C1 segment of cervical spinal cord (tissue), 14 donors: ENCODE data around the gene MED27.

Experiments
- DNase-seq, 14 donors: peaks; one replicate each; lab custom pipeline; 2025; lab: John Stamatoyannopoulos, UW

Gene MED27

DNA sequence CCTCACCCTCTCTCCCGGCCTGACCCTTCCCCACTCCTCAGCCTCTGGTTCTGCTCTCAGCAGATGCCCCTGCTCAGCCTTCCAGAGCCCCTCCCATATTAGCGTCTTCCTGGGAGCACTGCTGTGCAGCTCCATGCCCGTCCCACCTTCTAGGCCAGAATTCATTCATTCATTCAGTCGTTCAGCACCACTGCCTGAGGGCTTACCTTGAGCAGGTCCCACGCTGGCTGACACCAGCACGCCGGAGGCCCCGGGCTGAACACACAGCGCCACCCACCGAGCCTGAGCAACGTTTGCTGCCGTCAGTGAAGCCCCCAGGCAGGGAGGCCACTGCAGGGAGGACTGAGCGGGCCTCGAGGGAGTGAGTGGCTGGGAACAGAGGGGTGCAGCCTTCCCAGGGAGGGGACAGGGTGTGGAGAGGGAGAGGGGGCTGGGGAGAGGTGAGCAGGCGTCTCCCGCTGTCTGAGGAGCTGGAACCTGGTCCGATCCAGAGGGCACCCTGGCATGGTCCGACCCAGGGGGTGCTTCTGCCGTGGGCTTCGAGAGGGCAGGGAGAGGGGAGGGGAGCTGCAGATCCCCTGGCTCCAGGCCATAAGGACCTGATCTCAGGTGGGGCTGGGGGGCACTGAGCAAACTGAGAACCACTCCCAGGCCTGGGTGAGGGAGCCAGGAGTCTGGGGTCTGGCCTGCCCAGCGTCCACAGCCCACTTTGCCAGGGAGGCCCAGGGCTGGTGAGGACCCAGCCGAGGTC is 241.0 kb downstream of the MED27 start:
- DNase-seq = no peak

DNA sequence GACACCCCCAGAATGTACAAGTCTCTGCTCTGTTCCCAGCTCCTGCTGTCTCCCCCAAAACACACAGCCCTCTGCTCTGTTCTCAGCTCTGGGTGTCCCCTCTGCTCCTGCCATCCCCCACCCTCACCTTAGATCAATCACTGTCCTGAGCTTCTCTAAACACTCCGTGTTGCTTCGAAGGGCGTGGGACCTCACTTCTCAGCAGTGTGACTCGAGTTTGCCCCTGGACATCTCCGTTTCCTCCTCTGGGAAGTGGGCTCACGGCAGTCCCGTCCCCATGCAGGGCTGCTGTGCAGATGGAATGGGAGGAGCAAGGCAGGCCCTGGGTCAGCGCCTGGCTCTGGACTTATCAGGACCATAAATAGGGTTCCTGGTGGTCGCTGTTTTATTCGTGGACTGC is 241.8 kb downstream of the MED27 start:
- no peak for DNase-seq

DNA sequence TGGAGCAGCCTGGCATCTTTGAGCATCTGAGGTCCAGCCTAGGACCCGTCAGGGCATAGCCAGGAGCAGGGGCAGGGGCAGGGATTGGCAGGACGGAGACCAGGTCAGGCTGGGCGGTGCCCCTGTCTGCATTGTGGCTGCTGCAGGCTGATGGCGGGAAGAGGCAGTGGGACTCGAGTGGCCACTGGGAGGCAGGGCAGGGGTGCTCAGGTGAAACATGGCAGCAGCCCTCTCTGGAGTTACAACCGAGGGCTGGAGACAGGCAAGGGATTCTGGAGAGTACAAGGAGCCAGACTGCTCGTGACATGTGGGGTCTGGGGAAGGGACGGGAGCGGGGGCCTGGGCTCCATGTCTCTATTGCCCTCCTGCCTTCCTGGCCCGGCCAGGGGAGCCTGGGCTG is 242.4 kb downstream of the MED27 start:
- no peak for DNase-seq

DNA sequence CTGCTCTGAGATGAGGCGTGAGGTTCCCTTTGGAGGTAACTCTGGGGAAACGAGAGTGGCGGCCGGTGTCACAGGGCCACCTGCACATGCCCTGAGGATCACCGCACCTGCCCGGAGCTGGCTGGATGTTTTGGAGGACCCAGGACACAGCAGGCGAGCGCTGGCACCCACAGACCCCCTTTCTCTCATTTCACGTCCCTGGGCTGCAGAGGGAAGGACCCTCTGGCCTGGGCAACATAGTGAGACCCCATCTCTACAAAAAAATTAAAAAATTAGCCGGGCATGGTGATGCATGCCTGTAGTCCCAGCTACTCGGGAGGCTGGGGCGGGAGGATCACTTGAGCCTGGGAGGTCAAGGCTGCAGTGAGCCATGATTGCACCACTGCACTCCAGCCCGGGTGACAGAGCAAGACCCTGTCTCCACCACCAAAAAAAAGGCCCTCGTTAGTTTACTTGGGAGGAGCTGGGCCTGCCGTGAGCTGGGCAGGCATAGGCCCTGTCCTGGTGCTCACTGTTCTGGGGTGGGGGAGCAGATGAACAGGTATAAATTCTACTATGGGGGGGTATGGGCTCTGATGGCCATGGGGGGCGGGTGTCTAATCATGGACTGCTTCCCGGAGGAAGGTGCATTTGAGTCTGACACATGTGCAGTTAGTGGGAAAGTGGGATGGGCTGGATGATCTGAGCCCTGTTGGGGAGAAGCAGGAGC is 242.9 kb downstream of the MED27 start:
- DNase-seq = no peak

DNA sequence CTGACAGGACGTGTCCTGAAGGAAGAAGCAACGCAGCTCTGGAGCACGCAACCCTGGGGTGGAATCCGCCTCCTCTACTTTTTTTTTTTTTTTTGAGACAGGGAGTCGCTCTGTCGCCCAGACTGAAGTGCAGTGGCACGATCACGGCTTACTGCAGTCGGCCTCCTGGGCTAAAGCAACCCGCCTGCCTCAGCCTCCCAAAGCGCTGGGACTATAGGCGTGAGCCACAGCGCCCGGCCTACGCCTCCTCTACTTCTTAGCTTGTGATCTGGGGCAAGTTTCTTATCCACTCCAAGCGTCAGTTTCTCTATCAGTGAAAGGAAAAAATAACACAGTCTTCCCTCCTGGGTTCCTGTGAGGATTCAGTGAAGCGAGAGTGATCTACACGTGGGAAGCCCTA is 243.6 kb downstream of the MED27 start:
- DNase-seq = no peak

DNA sequence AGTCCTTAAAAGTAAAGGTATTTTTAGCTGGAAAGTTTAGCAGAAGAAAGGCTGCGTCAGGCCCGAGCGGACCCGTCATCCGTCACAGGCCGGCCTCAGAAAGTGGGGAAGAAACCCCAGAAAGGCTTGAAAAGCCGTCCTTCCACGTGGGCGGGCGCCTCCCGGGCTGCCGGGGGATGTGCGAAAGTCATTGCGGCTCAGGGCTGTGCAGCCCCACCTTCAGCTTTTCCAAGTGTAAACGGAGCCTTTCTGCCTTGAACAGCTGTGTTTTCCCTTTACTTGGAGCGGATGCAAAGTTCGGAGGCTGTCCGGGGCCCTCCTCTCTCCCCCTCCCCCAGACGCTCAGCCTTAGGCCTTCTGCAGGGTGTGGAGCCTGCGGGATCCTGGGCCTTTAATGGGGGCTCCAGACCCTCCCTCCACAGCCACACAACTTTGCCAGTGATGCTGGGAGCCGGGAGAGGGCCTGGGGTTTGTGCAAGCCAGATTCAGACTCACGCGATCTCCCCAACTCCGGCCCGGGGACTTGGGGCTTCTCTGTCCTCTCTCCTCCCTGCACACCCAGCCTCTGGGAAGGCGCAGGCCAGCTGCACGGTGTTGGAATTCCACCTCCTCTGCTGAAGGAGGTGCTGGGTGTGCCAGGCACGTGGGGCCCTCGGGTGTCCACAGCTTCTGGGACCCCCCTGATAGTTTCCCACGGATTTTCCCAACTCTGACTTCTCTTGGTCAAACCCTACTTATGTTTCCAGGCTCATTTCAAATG is 244.3 kb downstream of the MED27 start:
- no peak for DNase-seq

DNA sequence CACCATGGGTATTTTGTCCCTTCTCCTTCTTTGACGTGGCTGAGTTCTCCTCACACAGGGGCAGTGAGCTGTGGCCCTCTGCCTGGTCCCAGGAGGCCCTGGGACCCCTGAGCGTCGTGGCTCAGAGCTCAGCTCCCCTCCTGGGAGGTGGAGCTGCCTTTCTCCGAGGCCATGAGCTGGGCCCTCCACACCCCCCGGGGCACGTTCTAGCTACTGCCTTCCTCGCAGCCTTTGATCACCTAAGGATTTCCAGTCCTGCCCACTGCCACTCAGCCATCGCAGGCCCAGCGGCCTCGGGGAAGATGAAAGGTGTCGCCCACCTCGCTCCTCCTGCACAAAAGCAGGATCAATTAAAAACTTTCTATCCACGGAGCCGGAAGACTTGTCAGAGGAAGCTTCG is 244.9 kb downstream of the MED27 start:
- DNase-seq = no peak

DNA sequence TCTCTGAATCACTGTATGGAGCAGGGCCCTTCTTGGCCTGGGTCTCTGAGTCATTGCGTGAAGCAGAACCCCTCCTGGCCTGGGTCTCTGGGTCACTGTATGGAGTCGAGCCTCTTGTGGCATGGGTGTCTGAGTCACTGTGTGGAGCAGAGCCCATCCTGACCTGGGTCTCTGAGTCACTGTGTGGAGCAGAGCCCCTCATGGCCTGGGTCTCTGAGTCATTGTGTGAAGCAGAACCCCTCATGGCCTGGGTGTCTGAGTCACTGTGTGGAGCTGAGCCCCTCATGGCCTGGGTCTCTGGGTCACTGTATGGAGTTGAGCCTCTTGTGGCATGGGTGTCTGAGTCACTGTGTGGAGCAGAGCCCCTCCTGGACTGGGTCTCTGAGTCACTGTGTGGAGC is 245.8 kb downstream of the MED27 start:
- no peak for DNase-seq

DNA sequence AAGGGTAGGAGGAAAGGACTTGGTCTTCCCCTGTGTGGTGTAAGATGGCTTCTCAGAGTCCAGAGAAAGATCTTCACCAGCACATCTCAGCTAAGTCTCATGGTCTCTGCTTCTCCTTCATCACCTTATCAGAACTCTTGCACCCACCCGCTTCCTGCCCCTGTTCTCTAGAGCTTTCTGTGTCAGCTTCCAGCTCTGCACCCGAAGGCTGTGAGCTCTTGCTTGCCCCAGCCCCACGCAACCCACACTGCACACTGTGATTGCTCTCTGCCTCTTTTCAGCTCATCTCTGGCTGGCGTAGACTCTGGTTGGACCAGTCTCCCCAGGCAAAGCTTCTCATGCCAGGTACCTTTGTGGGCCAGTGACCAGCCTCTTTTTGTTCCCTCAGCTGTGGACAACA is 246.6 kb downstream of the MED27 start:
- DNase-seq = no peak

DNA sequence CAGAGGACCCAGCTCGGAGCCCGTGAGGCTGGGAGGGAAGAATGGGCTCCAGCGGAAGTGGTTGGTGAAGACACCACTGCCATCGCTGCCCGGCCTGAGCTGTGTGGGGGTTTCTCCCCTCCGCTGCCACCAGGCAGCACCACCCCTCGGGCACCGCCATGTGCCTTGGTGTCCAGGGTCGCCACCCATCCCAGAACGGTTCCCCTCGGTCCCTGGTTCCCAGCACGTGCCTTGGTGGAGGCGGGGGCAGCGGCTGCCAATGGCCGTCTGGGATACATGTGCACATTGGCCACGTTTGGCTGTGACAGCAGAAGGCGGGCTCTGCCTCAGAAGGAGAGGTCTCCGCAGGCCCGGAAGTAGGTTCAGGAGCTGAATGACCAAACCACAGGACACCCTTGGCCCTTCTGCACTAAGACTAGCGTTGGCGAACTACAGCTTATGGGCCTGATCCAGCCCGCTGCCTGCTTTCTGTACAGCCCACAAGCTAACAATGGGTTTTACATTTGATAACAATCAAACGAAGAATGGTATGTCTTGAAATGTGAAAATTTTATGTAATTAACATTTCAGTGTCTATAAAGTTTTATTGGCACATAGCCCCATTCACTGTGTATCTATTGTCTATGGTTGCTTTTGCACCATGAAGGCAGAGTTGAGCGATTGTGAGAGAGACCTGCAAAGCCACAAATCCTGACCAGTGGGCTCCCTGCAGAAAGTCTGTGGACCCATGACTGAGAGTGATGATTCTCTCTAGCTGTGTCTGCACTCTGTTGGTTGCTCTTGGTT is 248.1 kb downstream of the MED27 start:
- no peak for DNase-seq

DNA sequence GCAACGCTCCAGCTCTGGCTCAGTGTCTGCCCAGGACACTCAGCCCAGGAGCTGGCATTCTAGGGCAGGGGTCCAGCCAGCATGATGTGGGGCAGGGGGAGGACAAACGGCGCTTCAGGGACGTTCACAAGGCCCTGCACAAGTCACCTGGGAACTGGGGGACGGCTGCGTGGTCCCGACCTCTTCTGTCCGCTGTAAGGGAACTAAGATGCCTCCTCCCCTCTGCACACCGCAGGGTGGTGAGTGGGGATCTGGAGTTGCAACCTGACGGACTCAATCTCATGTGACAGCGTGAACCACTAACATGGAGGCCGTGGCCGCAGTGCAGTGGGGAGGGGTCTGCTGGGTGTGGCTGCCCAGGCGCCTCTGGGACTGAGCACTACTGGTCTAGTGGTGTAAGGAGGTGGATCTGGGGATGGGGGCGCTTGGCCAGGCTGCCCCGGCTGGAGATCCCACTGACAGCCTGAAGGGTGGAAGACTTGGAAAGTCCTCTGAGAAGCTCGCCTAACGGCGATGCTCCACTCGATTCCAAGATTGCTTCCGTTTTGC is 251.8 kb downstream of the MED27 start:
- DNase-seq = no peak

DNA sequence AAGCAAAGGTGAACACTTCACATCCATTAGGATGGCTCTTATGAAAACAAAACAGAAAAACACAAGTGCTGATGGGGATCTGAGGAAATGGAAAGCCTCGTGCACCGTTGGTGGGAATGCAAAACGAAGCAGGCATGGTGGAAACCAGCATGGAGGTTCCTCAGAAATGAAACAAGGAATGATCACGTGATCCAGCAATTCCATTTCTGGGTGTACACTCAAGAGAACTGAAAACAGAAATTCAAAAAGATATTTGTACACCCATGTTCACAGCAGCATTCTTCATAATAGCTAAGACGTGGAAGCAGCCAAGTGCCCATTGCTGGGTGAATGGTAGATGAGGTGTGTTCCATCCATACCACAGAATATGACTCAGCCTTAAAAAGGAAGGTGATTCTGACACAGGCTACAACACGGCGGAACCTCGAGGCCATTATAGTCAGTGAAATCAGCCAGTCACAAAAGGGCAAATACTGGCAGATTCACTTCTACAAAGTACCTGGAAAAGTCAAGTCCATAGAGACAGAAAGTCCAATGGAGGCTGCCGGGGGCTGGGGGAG is 252.6 kb downstream of the MED27 start:
- no peak for DNase-seq

DNA sequence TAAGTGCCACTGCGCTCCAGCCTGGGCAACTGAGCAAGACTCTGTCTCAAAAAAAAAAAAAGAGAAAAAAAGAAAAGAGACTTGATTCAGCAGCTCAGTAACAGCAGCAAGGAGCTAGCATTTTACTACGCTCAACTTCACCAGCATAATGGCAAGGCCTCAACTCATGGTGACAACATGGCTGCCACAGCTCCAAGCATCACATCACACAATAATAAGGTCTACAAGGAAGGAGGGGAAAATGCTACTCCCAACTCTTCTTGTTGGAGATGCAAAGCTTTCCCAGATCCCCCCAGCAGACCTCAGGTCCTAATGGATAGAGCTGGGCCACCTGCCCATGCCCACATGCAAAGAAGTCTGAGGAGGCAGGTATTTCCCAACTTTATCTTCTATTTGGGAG is 253.6 kb downstream of the MED27 start:
- no peak for DNase-seq

DNA sequence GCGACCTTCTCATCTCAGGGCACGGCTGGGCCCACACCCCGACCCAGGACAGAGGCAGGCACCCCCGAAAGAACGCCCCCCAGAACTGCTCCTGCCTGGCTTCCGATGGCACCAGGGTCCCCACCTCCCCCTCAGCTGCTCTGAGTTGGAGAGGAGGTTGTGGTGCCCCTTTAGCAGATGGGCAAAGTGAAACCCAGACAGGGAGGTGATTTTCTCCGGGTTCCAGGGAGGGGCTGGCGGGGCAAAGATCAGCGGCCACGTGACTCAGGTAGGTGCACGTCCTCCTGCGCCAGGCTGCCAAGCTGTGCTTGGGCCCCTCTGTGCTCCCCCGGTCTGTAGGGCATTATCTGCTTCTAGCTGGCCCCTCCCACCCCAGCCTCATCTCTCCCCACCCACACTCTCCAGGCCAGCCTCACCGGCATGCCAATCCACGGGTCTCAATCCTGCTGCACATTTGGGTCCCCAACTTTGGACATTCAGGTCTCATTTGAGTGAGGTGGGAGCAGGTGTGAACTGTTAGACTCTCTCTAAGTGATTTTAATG is 254.6 kb downstream of the MED27 start:
- DNase-seq = no peak

DNA sequence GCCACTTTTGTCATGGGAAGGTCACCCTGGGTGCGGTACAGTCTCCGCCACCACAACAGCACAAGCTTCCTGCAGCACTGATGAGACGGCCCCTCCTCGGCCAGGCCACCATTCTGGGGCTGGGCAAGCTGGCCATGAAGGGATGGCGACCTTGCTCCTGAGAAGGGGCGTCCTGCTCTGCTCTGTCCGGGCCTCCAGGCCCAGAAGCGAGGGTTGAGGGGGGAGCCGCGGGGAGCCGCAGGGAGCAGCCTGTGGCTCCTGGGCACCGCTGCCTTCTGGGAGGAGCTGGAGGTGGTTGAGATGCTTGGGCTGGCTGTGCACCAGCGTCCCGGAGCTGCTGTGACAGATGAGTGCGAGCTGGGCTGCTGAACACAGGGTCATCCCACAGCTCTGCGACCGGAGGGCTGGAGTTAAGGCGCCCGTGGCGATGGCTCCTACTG is 255.5 kb downstream of the MED27 start:
- DNase-seq = no peak

DNA sequence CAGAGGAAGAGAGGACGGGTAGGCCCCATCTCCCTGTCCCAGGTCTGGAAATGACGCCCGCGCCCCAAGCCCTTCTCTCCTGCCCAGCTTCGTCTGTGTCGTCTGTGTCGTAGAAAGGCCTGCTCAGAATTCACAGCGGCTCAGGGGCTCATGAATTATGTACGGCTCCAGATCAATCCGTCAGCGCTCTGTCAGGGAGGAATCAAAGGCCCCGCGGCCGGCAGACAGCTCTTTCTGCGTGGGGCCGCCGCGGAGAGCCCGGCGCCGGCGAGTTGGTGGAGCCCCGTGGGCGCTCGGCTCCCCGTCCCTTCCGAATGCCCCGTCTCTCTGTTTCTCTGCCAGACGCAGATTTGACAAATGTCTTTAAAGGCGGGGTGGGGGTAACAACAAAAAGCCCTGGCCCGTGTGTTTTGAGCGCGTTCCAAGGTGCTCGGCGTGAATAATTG is 255.9 kb downstream of the MED27 start:
- no peak for DNase-seq

DNA sequence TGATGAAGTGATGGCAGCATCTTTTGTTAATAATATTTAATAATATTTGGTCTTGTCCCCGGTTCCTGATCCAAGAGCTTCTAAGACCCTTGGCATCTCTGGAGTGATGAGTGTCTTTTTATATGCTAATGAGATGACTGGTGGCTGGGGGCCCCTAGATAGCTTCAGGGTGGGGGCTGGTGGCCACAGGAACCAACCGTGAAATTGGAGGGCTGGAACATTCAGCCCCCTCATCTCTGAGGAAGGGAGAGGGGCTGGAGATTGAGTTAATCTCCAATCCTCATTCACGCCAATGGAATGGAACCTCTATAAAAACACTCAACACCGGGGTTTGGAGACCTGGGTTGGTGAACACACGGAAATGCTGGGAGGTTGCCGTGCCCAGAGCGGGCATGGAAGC is 261.6 kb downstream of the MED27 start:
- no peak for DNase-seq

DNA sequence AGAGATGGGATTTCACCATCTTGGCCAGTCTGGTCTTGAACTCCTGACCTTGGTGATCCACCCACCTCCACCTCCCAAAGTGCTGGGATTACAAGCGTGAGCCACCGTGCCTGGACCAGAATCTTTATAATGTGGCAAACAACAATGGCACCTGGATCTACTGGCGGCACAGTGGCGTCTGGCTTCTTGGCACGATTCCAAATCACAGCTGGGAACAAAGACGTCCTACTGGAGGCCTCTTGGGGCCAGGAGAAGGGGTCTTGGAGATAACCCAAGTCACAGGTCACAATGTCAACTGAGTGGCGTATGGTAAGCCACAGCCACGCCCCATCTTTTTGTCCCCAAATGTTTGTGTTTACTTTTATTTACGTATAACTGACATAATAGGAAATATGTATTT is 262.0 kb downstream of the MED27 start:
- DNase-seq = no peak

DNA sequence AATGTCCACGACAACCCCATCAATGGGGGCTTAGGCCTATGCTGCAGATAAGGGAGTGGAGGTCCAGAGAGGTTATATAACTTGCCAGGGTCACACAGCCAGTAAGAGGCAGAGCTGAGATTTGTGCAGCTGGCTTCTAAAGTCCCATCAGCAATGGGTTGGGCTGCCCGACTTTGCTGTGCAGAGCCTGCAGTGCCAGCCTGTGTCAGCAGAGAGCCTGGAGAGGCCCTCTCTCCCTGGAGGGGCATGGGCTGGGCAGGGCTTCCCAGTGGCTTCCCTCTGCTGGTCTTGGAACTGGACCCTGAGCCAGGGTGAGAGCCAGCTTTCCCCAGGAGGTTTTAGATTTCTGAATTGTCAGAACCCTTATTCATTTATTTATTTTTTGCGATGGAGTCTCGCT is 262.6 kb downstream of the MED27 start:
- DNase-seq = no peak

DNA sequence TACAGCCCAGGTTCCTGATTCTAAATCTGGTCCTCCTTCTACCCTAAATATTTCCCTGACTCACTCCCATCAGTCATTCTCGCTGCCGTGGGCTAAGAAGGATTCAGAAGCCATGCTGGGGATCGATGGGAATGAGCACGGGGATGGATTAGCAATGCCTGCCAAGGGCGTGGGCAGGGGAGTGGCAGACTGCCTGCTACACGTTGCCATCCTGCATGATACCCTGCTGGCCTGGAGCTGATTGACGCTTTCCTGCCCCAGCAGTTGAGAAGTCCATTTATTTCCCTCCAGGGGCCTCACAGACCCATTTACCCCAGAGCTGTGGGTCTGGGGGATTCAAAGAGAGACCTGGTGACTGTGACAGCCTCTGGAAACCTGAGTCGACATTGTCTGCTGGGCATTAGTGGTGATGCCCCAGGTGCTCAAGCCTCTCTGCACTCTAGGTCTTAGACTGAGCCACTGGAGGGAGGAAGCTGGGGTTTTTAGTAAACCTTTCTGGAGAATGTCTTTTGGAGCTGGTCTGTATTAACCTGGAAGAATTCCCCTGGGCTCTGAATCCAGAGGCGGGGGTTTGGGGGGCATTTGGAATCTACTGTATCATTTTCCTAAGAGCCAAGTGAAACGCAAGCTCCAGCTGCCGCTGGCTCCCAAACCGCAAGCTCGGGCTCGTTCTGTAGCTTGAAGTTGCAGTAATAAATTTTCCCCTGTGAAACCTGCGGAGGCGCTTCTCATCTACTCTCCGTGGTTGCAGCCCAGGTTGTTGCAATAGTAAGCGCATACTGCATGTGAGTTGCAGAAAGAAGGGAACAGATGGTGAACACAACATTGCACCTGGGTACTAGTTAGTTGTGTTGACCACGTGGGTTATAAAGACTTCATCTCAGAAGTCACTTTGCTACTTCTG is 263.4 kb downstream of the MED27 start:
- no peak for DNase-seq
